GM12892 (cell line): ENCODE results near the gene CCL3.
"Not testable (repeated sequence)": the region's sequence is repeated elsewhere in the genome, so short reads cannot be mapped to it uniquely, and the experiment has no call there.

Experiments
- POLR2A ChIP-seq: IDR thresholded peaks from 2 replicates; pipeline ENCODE4 v1.6.1; 2011; ENCODE audit warnings: low read depth, low read length, control low read depth
- POLR2AphosphoS5 ChIP-seq: IDR thresholded peaks from 2 replicates; pipeline ENCODE4 v1.6.1; 2011; ENCODE audit warnings: low read depth, low read length, control low read depth

DNA sequence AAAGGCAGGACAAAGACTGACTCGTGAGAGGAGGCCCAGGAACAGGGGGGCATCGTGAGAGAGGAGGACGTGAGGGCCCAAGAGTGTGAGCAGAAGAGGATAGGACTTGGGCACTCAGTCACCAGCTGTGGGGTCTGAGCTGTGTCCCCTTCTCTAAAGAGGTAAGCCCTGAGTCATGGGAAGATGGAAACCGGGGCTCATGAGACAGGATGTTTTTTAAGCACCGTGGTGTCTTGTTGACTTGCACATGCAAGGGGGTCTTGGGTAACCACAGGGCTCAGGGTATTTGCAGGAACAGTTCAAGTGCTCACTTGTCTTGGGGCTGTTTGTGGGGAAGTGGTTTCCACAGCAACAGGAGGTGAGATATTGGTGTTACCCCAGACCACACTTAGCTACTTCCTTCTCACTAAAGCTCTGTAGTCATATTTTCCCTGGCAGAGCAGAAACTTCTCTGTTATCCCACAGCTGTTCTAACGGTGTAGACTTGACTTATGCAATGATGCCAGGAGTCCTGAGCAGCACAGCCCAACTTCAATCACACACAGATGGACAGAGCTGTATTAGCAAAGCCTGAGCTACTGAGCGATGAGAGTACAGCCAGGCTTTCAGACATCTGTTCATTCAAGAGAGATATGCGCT lies 7.3 kb downstream of the CCL3 start:
- TF ChIP-seq POLR2AphosphoS5, POLR2A: not testable (repeated sequence)
